ENCODE measurements around the gene FBXL17.

Gene FBXL17

GRCh38 chr5:108079753-108080152, 302.1 kb downstream of the FBXL17 start:
- no peak for DNase-seq

- DNase-seq = no peak
These were observed 303.0 kb downstream of the FBXL17 start for GRCh38 chr5:108078882-108079281.

- no peak for DNase-seq
These were observed 303.6 kb downstream of the FBXL17 start for GRCh38 chr5:108078345-108078744.

- DNase-seq = no peak
These were observed 307.3 kb downstream of the FBXL17 start for GRCh38 chr5:108074626-108075025.

GRCh38 chr5:108064302-108064701, 317.6 kb downstream of the FBXL17 start:
- no peak for DNase-seq

GRCh38 chr5:108061941-108062340, 320.0 kb downstream of the FBXL17 start:
- DNase-seq = no peak

- DNase-seq = no peak
These were observed 321.6 kb downstream of the FBXL17 start for GRCh38 chr5:108060340-108060739.

GRCh38 chr5:108059334-108059733, 322.6 kb downstream of the FBXL17 start:
- DNase-seq = no peak

- DNase-seq = no peak
These were observed 327.5 kb downstream of the FBXL17 start for GRCh38 chr5:108054349-108054748.

- no peak for DNase-seq
These were observed 334.8 kb downstream of the FBXL17 start for GRCh38 chr5:108046955-108047670.

GRCh38 chr5:108036482-108036881, 345.4 kb downstream of the FBXL17 start:
- no peak for DNase-seq

GRCh38 chr5:108028883-108029282, 353.0 kb downstream of the FBXL17 start:
- no peak for DNase-seq

GRCh38 chr5:108028412-108028811, 353.5 kb downstream of the FBXL17 start:
- no peak for DNase-seq

GRCh38 chr5:108025957-108026356, 355.9 kb downstream of the FBXL17 start:
- no peak for DNase-seq

GRCh38 chr5:108024986-108025385, 356.9 kb downstream of the FBXL17 start:
- no peak for DNase-seq

- DNase-seq = no peak
These were observed 365.8 kb downstream of the FBXL17 start for GRCh38 chr5:108016101-108016500.

- no peak for DNase-seq
These were observed 375.1 kb downstream of the FBXL17 start for GRCh38 chr5:108006791-108007190.

- peak; percentile 46 for DNase-seq
These were observed 378.7 kb downstream of the FBXL17 start for GRCh38 chr5:108003178-108003577.

- no peak for DNase-seq
These were observed 380.7 kb downstream of the FBXL17 start for GRCh38 chr5:108001222-108001621.

GRCh38 chr5:107997338-107997980, 384.4 kb downstream of the FBXL17 start:
- DNase-seq = no peak

GRCh38 chr5:107993341-107993740, 388.6 kb downstream of the FBXL17 start:
- no peak for DNase-seq

- peak; percentile 8 for DNase-seq
These were observed 390.8 kb downstream of the FBXL17 start for GRCh38 chr5:107990881-107991810.

GRCh38 chr5:107985144-107985543, 396.8 kb downstream of the FBXL17 start:
- no peak for DNase-seq

Data from CD4-positive, alpha-beta T cell treated with Interleukin-4 for 4 hours (primary cell).